HG03045 (cell line): ENCODE data around the gene RIMKLB.
"Not testable (repeated sequence)": the region's sequence is repeated elsewhere in the genome, so short reads cannot be mapped to it uniquely, and the experiment has no call there.

ENCODE experiments used
- ATAC-seq: cut with Tn5 transposase; IDR thresholded peaks from one replicate; pipeline ENCODE4 v1.9.1; 2021; ENCODE audit warnings: mild to moderate bottlenecking, moderate library complexity; ENCODE audit not compliant: unreplicated experiment

RIMKLB gene

GRCh38 chr12:8770499-8770898 is 72.7 kb downstream of the RIMKLB start:
- ATAC-seq: no peak

DNA sequence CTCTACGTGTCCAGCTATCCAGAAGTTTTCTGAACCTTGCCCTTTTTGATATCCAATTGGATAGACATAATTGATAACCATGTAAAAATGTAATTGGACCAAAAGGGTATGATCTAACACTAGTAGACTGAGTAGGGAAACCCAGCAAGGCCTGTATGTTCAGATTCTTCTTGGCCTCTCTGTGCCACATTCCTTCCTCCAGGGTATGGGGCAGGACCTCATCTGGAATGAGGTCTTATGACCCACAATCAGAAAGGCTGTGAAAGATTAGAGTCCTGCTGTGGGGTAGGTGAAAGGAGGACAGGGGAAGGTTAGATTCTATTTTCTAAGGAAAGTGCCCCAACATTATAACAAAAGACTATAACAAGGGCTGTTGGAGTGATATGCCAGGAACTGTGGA is 73.3 kb downstream of the RIMKLB start:
- ATAC-seq: no peak

- no peak for ATAC-seq
Observed at GRCh38 chr12:8773461-8773860, 75.7 kb downstream of the RIMKLB start.

GRCh38 chr12:8779281-8779680 is 81.5 kb downstream of the RIMKLB start:
- no peak for ATAC-seq

- ATAC-seq: no peak
Observed at GRCh38 chr12:8779862-8780261, 82.1 kb downstream of the RIMKLB start.

GRCh38 chr12:8780389-8780788 is 82.6 kb downstream of the RIMKLB start:
- no peak for ATAC-seq

DNA sequence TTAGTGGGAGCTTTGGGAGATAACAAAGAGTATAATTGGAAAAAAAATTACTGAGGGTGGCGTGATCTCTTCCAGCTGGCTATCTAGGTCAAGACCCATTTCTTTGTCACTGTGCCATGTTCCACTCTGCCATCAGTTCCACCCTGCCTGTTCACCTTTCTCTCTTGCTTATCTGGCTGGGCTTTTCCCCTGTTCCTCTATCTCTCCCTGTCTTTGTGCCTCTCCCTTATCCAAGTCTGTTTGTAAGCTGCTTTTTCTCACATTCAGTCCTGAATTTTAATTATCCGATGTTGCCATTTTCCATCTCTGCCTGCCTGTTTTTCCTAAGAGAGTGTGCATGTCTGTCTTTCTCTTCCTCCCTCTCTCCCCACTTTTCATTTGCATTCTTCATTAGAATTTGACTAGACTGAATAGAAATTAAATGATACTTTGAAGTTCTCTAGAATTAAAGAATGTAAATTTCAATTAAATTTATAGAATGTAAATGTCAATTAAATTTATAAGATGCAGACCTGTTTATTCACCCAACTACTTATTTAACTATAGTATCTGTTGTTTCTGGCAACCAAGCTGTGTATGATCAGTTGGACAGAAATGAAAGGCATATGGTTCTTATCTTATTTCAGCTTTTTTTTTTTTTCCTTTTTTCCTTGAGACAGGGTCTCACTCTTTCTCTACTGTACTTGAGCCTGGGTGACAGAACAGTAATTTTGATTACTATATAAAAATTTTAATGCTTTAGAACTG is 83.8 kb downstream of the RIMKLB start:
- no peak for ATAC-seq

GRCh38 chr12:8784290-8784888 is 86.6 kb downstream of the RIMKLB start:
- ATAC-seq: no peak

GRCh38 chr12:8785499-8785898 is 87.7 kb downstream of the RIMKLB start:
- ATAC-seq: no peak

DNA sequence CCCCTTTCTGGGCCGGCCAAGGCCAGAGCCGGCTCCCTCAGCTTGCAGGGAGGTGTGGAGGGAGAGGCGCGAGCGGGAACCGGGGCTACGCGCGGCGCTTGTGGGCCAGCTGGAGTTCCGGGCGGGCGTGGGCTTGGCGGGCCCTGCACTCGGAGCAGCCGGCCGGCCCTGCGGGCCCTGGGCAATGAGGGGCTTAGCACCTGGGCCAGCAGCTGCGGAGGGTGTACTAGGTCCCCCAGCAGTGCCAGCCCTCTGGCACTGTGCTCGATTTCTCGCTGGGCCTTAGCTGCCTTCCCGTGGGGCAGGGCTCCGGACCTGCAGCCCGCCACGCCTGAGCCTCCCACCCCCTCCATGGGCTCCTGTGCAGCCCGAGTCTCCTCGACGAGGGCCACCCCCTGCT is 89.4 kb downstream of the RIMKLB start:
- not testable (repeated sequence) for ATAC-seq

GRCh38 chr12:8788706-8789105 is 90.9 kb downstream of the RIMKLB start:
- ATAC-seq: not testable (repeated sequence)

DNA sequence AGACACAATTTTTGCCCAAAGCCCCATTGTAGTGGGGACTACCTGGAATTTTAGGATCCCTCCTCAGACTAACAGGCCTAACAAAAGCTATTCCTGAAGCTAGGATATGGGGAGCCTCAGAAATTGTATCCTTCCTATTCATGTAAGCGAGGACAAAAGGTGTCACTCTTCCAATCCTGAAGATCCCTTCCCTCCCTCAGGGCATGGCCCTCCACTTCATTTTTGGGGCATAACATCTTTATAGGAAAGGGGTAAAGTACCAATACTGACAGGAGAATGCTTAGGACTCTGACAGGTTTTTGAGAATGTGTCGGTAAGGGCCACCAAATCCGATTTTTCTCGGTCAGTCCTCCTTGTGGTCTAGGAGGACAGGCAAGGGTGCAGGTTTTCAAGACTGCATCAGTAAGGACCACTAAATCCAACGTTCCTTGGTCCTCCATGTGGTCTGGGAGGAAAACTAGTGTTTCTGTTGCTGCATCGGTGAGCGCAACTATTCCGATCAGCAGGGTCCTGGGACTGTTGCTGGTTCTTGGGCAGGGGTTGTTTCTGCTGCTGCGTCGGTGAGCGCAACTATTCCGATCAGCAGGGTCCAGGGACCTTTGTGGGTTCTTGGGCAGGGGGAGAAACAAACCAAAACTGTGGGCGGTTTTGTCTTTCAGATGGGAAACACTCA is 91.7 kb downstream of the RIMKLB start:
- not testable (repeated sequence) for ATAC-seq

DNA sequence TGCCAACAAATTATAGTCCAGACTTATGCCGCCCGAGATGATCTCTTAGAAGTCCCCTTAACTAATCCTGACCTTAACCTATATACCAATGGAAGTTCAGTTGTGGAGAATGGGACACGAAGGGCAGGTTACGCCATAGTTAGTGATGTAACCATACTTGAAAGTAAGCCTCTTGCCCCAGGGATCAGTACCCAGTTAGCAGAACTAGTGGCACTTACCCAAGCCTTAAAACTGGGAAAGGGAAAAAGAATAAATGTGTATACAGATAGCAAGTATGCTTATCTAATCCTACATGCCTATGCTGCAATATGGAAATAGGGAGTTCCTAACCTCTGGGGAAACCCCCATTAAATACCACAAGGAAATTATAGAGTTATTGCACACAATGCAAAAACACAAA is 95.4 kb downstream of the RIMKLB start:
- not testable (repeated sequence) for ATAC-seq

DNA sequence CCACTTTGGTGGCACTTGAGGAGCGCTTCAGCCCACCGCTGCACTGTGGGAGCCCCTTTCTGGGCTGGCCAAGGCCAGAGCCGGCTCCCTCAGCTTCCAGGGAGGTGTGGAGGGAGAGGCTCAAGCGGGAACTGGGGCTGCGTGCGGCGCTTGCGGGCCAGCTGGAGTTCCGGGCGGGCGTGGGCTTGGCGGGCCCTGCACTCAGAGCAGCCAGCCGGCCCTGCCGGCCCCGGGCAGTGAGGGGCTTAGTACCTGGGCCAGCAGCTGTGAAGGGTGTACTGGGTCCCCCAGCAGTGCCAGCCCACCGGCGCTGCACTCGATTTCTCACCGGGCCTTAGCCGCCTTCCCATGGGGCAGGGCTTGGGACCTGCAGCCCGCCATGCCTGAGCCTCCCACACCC is 96.8 kb downstream of the RIMKLB start:
- not testable (repeated sequence) for ATAC-seq

DNA sequence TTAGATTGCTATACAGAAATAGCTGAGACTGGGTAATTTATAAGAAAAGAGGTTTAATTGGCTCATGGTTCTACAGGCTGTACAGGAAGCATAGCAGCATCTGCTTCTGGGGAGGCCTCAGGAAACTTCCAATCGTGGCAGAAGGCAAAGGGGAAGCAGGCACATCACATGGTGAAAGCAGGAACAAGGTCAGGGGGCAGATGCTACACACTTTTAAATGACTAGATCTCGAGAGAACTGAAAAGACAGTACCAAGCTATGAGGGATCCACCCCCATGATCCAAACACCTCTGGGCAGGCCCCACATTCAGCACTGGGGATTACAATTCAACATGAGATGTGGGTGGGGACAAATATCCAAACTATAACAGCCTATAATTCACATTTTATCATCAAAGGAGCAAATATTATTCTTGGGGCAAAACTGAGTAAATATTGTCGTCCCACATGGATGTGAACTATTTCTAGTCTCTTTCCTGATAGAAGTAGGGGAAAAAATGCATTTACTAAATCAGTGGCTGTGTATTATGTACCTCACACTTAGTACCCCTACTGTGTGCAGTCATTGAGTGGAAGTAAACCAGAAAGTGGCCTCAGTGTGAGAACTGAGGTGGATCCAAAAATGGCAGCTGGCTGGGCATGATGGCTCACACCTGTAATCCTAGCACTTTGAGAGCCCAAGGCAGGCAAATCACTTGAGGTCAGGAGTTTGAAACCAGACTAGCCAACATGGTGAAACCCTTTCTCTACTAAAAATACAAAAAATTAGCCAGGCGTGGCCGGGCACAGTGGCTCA is 99.2 kb downstream of the RIMKLB start:
- ATAC-seq: no peak

DNA sequence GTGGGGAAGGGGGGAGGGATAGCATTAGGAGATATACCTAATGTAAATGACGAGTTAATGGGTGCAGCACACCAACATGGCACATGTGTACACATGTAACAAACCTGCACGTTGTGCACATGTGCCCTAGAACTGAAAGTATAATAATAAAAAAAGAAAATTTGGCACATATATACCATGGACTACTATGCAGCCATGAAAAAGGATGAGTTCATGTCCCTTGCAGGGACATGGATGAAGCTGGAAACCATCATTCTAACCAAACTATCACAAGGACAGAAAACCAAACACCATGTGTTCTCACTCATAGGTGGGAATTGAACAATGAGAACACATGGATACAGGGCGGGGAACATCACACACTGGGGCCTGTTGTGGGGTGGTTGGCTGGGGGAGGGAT is 103.4 kb downstream of the RIMKLB start:
- ATAC-seq: not testable (repeated sequence)

GRCh38 chr12:8804833-8805232 is 107.0 kb downstream of the RIMKLB start:
- not testable (repeated sequence) for ATAC-seq

DNA sequence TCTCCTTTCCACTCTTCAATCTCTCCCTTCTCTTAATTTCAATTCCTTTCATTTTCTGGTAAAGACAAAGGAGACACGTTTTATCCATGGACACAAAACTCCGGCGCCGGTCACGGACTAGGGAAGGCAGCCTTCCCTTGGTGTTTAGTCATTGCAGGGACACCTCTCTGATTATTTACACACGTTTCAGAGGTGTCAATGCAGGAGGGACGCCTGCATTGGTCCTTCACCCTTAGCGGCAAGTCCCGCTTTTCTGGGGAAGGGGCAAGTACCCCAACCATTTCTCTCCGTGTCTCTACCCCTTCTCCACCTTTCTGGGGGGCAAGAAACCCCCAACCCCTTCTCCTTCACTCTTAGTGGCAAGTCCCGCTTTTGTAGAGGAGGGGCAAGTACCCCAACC is 107.7 kb downstream of the RIMKLB start:
- not testable (repeated sequence) for ATAC-seq

DNA sequence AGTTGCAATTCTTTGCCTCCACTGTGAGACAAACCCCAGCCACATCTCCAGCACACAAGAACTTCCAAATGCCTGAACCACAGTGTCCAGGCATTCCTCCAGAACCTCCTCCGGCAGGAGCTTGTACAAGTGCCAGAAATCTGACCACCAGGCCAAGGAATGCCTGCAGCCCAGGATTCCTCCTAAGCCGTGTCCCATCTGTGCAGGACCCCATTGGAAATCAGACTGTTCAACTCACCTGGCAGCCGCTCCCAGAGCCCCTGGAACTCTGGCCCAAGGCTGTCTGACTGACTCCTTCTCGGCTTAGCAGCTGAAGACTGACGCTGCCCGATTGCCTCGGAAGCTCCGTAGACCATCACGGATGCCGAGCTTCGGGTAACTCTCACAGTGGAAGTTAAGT is 109.3 kb downstream of the RIMKLB start:
- ATAC-seq: not testable (repeated sequence)

DNA sequence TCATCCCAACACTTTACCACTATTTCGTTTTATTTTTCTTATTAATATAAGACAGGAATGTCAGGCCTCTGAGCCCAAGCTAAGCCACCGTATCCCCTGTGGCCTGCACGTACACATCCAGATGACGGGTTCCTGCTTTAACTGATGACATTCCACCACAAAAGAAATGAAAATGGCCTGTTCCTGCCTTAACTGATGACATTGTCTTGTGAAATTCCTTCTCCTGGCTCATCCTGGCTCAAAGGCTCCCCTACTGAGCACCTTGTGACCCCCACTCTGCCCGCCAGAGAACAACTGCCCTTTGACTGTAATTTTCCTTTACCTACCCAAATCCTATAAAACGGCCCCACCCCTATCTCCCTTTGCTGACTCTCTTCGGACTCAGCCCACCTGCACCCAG is 112.3 kb downstream of the RIMKLB start:
- not testable (repeated sequence) for ATAC-seq
